ACC112 (cell line): Measurements from ENCODE around the gene METTL22.

Experiments
- H2AFZ ChIP-seq: fragments of 200-600 bp; sonication (generic); one replicate; pipeline ENCODE4 v1.6.0; 2017; ENCODE audit warnings: antibody characterized with exemption, low read length; ENCODE audit not compliant: unreplicated experiment
- H3K27ac ChIP-seq: fragments of 200-600 bp; sonication (generic); 2 replicates; pipeline ENCODE4 v1.5.1; 2014; ENCODE audit warnings: low read depth, mild to moderate bottlenecking, antibody characterized with exemption, low read length, moderate library complexity
- H3K27me3 ChIP-seq: fragments of 200-600 bp; sonication (generic); 2 replicates; pipeline ENCODE4 v1.6.1; 2014; ENCODE audit warnings: mild to moderate bottlenecking, antibody characterized with exemption, low read length, moderate library complexity, mixed read lengths; ENCODE audit not compliant: insufficient read depth
- H3K36me3 ChIP-seq: fragments of 200-600 bp; sonication (generic); 2 replicates; pipeline ENCODE4 v1.6.1; 2016; ENCODE audit warnings: mild to moderate bottlenecking, antibody characterized with exemption, low read length, moderate library complexity, mixed read lengths; ENCODE audit not compliant: insufficient read depth
- H3K4me1 ChIP-seq: fragments of 200-600 bp; sonication (generic); one replicate; pipeline ENCODE4 v1.6.1; 2016; ENCODE audit warnings: low read length, mixed read lengths; ENCODE audit not compliant: insufficient read depth, unreplicated experiment, control insufficient read depth
- H3K4me3 ChIP-seq: fragments of 200-600 bp; sonication (generic); 2 replicates; pipeline ENCODE4 v1.5.1; 2014; ENCODE audit warnings: mild to moderate bottlenecking, low read depth, low read length
- H3K79me2 ChIP-seq: fragments of 200-600 bp; sonication (generic); one replicate; pipeline ENCODE4 v1.6.0; 2016; ENCODE audit warnings: low read length; ENCODE audit not compliant: control insufficient read depth, unreplicated experiment, insufficient read depth

Gene METTL22

GRCh38 chr16:8583732-8584131 lies 37.8 kb upstream of the METTL22 start:
- no peak overlapping the region for H2AFZ ChIP-seq
- H3K27me3 ChIP-seq: peaks cover 34% of the 10 kb centered on the region
- H3K27ac ChIP-seq: no peak overlapping the region
- H3K4me3 ChIP-seq: no peak overlapping the region
- H3K36me3 ChIP-seq: no peaks in the 10 kb centered on the region
- H3K4me1 ChIP-seq: peaks cover 2% of the 10 kb centered on the region
- H3K79me2 ChIP-seq: no peaks in the 10 kb centered on the region

- no peak overlapping the region for H3K27ac ChIP-seq
- H3K36me3 ChIP-seq: no peaks in the 10 kb centered on the region
- H3K4me1 ChIP-seq: peaks cover 2% of the 10 kb centered on the region
- no peak overlapping the region for H3K4me3 ChIP-seq
- peaks cover 47% of the 10 kb centered on the region for H3K27me3 ChIP-seq
- no peaks in the 10 kb centered on the region for H3K79me2 ChIP-seq
- no peak overlapping the region for H2AFZ ChIP-seq
Measured at GRCh38 chr16:8585041-8585440, 36.5 kb upstream of the METTL22 start.

DNA sequence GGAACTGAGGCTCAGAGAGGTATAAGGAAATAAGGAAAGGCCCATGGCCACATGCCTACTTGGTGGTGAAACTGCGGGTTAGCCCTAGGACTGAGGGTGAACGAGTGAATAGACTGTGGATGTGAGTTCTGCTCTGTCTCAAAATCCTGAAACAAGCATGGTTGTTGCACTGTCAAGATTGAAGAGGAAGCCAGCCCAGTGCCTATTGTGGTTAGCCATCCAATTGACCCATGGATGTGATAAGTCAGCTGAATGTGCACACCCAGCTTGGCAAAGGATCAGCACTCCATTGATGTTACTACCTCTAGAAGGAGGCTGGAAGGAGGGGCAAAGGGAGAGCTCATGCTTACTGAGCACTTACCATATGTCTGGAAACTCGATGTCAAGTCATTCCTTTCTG lies 35.6 kb upstream of the METTL22 start:
- Histone ChIP-seq H3K4me1 (peaks cover 2% of the 10 kb centered on the region), H2AFZ (no peak overlapping the region), H3K79me2 (no peaks in the 10 kb centered on the region), H3K27ac (no peak overlapping the region), H3K27me3 (peaks cover 55% of the 10 kb centered on the region), H3K4me3 (no peak overlapping the region), H3K36me3 (no peaks in the 10 kb centered on the region)

GRCh38 chr16:8587065-8587464 lies 34.4 kb upstream of the METTL22 start:
- Histone ChIP-seq H3K4me1 (peaks cover 2% of the 10 kb centered on the region), H3K27me3 (peaks cover 65% of the 10 kb centered on the region), H3K4me3 (no peak overlapping the region), H2AFZ (no peak overlapping the region), H3K27ac (no peak overlapping the region), H3K36me3 (no peaks in the 10 kb centered on the region), H3K79me2 (no peaks in the 10 kb centered on the region)

DNA sequence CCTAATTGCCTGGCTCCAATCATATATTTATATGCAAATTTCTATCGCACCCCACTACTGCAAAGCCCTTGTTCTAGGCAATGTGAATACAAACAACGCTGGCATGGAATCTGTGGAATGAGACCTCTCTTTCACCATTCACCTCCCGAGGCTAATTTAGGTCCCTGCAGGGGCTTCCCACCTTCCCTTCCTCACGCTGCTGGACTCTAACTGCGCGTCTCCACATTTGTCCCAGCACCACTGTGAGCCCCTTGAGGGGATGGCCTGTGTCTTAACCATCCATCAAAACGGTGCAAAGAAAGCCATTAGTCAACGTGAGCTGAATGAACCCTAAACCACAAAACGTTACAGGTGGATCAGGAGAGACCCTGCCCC lies 32.8 kb upstream of the METTL22 start:
- H3K4me3 ChIP-seq: no peak overlapping the region

GRCh38 chr16:8589057-8589899 lies 32.2 kb upstream of the METTL22 start:
- Histone ChIP-seq H3K36me3 (no peaks in the 10 kb centered on the region), H3K4me3 (no peak overlapping the region), H3K27ac (no peak overlapping the region), H3K4me1 (no peaks in the 10 kb centered on the region), H3K79me2 (no peaks in the 10 kb centered on the region), H3K27me3 (peaks cover 84% of the 10 kb centered on the region), H2AFZ (no peak overlapping the region)

More for the DNA sequence above, 32.8 kb upstream of the METTL22 start:
- Histone ChIP-seq H3K79me2 (no peaks in the 10 kb centered on the region), H2AFZ (no peak overlapping the region), H3K4me1 (no peaks in the 10 kb centered on the region), H3K27ac (no peak overlapping the region), H3K36me3 (no peaks in the 10 kb centered on the region), H3K27me3 (peaks cover 79% of the 10 kb centered on the region)

GRCh38 chr16:8589900-8590688 lies 31.4 kb upstream of the METTL22 start, which contains the start of gene TMEM114:
TMEM114 (minus strand) TSS chr16:8590511; CDS start chr16:8589838, 673 bp downstream.
- H2AFZ ChIP-seq: no peak within 1 kb of the TSS
- no peaks in the 10 kb centered on the region for H3K79me2 ChIP-seq
- peaks cover 83% of the 10 kb centered on the region for H3K27me3 ChIP-seq
- no peaks in the 10 kb centered on the region for H3K36me3 ChIP-seq
- no peak within 1 kb of the TSS for H3K4me3 ChIP-seq
- no peak within 1 kb of the TSS for H3K27ac ChIP-seq
- H3K4me1 ChIP-seq: no peaks in the 10 kb centered on the region

GRCh38 chr16:8590811-8591210 lies 30.7 kb upstream of the METTL22 start:
- Histone ChIP-seq H3K4me1 (no peaks in the 10 kb centered on the region), H3K79me2 (no peaks in the 10 kb centered on the region), H2AFZ (no peak overlapping the region), H3K27ac (no peak overlapping the region), H3K27me3 (peaks cover 76% of the 10 kb centered on the region), H3K36me3 (no peaks in the 10 kb centered on the region), H3K4me3 (no peak overlapping the region)

DNA sequence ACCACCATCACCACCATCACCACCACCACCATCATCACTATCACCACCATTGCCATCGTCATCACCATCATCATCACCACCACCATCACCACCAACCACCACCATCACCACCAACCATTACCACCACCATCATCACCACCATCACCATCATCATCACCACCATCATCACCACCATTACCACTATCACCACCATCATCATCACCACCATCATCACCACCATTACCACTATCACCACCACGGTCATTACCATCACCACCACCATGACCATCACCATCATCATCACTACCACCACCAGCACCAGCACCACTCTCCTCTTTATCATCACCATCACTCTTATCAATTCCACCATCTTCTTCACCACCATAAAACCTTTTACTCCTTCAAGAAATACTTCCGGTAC lies 30.0 kb upstream of the METTL22 start:
- no peak overlapping the region for H2AFZ ChIP-seq
- H3K27me3 ChIP-seq: peaks cover 77% of the 10 kb centered on the region
- no peaks in the 10 kb centered on the region for H3K79me2 ChIP-seq
- H3K36me3 ChIP-seq: no peaks in the 10 kb centered on the region
- no peak overlapping the region for H3K4me3 ChIP-seq
- no peaks in the 10 kb centered on the region for H3K4me1 ChIP-seq
- no peak overlapping the region for H3K27ac ChIP-seq

- H2AFZ ChIP-seq: no peak overlapping the region
- no peak overlapping the region for H3K4me3 ChIP-seq
- H3K36me3 ChIP-seq: no peaks in the 10 kb centered on the region
- H3K27me3 ChIP-seq: peaks cover 65% of the 10 kb centered on the region
- H3K4me1 ChIP-seq: no peaks in the 10 kb centered on the region
- H3K27ac ChIP-seq: no peak overlapping the region
- H3K79me2 ChIP-seq: no peaks in the 10 kb centered on the region
Measured at GRCh38 chr16:8594149-8594666, 27.3 kb upstream of the METTL22 start.
